Measurements from ENCODE around the gene TMPRSS7. TPM values are rescaled to one million over a fixed set of nuclear protein-coding genes. Genes with fewer than 3 reads are reported as not detected.

TMPRSS7 gene
- total and polyA plus RNA-seq, 2 experiments from 2014 or later = not detected

- H3K27me3 ChIP-seq (ENCODE audit: insufficient read depth) = no peaks in the 10 kb centered on the region
- no peaks in the 10 kb centered on the region for H3K9me3 Mint-ChIP-seq
- H3K79me2 ChIP-seq (replicated peaks; ENCODE audit: insufficient read depth) = peaks cover 57% of the 10 kb centered on the region
- H3K27ac ChIP-seq (ENCODE audit: low read depth) = no peak overlapping the region
- ATAC-seq (no peak), DNase-seq (ENCODE audit: low spot score) (no peak)
- peaks cover 4% of the 10 kb centered on the region for H3K27me3 Mint-ChIP-seq (ENCODE audit: insufficient read depth, low read depth, poor library complexity)
- H3K4me2 ChIP-seq = no peak overlapping the region
- H3K4me3 Mint-ChIP-seq = no peak overlapping the region
- H3K27ac Mint-ChIP-seq = 0 out of 2 replicates have a peak overlapping the region, but pooled peaks have one; percentile 15
- peaks cover 4% of the 10 kb centered on the region; the same call in 1 of the 2 replicates for H3K9me2 ChIP-seq (ENCODE audit: insufficient read depth)
- no peaks in the 10 kb centered on the region for H3F3A ChIP-seq (replicated peaks; ENCODE audit: low read depth)
- H3K4me1 ChIP-seq (ENCODE audit: insufficient read depth) = peaks cover 29% of the 10 kb centered on the region
- H3K36me3 ChIP-seq (ENCODE audit: insufficient read depth) = no peaks in the 10 kb centered on the region
- H3K4me3 ChIP-seq = no peak overlapping the region
- peaks cover 3% of the 10 kb centered on the region; the same call in 1 of the 2 replicates for H4K20me1 ChIP-seq (replicated peaks; ENCODE audit: insufficient read depth)
- no peaks in the 10 kb centered on the region; the same call in 2 of the 3 replicates for H3K36me3 Mint-ChIP-seq (ENCODE audit: low read depth)
- peaks cover 37% of the 10 kb centered on the region for H3K4me1 Mint-ChIP-seq
- TF ChIP-seq, protein P1, sequence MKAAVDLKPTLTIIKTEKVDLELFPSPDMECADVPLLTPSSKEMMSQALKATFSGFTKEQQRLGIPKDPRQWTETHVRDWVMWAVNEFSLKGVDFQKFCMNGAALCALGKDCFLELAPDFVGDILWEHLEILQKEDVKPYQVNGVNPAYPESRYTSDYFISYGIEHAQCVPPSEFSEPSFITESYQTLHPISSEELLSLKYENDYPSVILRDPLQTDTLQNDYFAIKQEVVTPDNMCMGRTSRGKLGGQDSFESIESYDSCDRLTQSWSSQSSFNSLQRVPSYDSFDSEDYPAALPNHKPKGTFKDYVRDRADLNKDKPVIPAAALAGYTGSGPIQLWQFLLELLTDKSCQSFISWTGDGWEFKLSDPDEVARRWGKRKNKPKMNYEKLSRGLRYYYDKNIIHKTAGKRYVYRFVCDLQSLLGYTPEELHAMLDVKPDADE (IDR thresholded peaks at IDR 0.05) = no peak
- TF ChIP-seq ZNF114 (CRISPR knock-in tag; IDR thresholded peaks at IDR 0.05) (no peak), JUNB (IDR thresholded peaks at IDR 0.05; ENCODE audit: unreplicated experiment) (no peak), ZNF462 (CRISPR knock-in tag; IDR thresholded peaks at IDR 0.05) (no peak), NANOG (IDR thresholded peaks at IDR 0.05; ENCODE audit: borderline replicate concordance) (no peak), STAT1 (IDR thresholded peaks at IDR 0.05; ENCODE audit: unreplicated experiment) (no peak), ZNF331 (CRISPR knock-in tag; IDR thresholded peaks at IDR 0.05; ENCODE audit: low read depth) (no peak), EZH2 (IDR thresholded peaks at IDR 0.05; ENCODE audit: low read depth, unreplicated experiment) (no peak), EZH2phosphoT487 (IDR thresholded peaks at IDR 0.05; ENCODE audit: unreplicated experiment) (no peak), CTCF (conservative IDR thresholded peaks at IDR 0.05; ENCODE audit: low read depth in 2 of 2) (no peak), POLR2AphosphoS5 (IDR thresholded peaks at IDR 0.05; ENCODE audit: low read depth) (no peak), CREB1 (CRISPR knock-in tag; IDR thresholded peaks at IDR 0.05; ENCODE audit: low read depth) (no peak)
- TF ChIP-seq, protein P2, sequence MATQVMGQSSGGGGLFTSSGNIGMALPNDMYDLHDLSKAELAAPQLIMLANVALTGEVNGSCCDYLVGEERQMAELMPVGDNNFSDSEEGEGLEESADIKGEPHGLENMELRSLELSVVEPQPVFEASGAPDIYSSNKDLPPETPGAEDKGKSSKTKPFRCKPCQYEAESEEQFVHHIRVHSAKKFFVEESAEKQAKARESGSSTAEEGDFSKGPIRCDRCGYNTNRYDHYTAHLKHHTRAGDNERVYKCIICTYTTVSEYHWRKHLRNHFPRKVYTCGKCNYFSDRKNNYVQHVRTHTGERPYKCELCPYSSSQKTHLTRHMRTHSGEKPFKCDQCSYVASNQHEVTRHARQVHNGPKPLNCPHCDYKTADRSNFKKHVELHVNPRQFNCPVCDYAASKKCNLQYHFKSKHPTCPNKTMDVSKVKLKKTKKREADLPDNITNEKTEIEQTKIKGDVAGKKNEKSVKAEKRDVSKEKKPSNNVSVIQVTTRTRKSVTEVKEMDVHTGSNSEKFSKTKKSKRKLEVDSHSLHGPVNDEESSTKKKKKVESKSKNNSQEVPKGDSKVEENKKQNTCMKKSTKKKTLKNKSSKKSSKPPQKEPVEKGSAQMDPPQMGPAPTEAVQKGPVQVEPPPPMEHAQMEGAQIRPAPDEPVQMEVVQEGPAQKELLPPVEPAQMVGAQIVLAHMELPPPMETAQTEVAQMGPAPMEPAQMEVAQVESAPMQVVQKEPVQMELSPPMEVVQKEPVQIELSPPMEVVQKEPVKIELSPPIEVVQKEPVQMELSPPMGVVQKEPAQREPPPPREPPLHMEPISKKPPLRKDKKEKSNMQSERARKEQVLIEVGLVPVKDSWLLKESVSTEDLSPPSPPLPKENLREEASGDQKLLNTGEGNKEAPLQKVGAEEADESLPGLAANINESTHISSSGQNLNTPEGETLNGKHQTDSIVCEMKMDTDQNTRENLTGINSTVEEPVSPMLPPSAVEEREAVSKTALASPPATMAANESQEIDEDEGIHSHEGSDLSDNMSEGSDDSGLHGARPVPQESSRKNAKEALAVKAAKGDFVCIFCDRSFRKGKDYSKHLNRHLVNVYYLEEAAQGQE (IDR thresholded peaks at IDR 0.05; ENCODE audit: unreplicated experiment) = no peak
- H2AFZ ChIP-seq = no peak overlapping the region
Observed at GRCh38 chr3:112090887-112091586, 56.5 kb downstream of the TMPRSS7 start.

All from GM23338 (cell line).